ENCODE results near the gene ARAF.

ARAF gene

DNA sequence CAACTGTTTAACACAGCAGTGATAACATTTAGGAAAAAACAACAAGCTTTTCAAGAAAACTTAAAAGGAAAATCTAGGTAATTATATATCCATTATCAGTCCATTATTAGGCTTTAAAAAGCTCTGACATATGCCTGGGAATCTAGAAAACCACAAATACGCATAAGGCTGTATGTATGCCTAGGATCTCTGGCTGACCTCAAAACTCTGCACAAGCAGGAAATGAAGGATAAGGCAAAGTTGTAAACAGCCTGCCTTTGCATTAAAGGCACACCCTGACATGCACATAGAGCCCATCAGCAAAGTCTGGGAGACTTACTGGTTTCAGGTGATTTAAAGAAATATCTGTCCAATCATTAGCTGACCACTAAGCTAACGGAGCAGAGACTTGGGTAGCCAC is 35.3 kb downstream of the ARAF start:
- no peak for TF ChIP-seq FOXP2 (optimal IDR thresholded peaks at IDR 0.05; ENCODE audit: borderline replicate concordance, extremely low read depth, extremely low read length, insufficient read depth)
- TF ChIP-seq POLR2AphosphoS5 (IDR thresholded peaks at IDR 0.05; ENCODE audit: low read depth, low read length), result no peak
- TF ChIP-seq, protein P1, sequence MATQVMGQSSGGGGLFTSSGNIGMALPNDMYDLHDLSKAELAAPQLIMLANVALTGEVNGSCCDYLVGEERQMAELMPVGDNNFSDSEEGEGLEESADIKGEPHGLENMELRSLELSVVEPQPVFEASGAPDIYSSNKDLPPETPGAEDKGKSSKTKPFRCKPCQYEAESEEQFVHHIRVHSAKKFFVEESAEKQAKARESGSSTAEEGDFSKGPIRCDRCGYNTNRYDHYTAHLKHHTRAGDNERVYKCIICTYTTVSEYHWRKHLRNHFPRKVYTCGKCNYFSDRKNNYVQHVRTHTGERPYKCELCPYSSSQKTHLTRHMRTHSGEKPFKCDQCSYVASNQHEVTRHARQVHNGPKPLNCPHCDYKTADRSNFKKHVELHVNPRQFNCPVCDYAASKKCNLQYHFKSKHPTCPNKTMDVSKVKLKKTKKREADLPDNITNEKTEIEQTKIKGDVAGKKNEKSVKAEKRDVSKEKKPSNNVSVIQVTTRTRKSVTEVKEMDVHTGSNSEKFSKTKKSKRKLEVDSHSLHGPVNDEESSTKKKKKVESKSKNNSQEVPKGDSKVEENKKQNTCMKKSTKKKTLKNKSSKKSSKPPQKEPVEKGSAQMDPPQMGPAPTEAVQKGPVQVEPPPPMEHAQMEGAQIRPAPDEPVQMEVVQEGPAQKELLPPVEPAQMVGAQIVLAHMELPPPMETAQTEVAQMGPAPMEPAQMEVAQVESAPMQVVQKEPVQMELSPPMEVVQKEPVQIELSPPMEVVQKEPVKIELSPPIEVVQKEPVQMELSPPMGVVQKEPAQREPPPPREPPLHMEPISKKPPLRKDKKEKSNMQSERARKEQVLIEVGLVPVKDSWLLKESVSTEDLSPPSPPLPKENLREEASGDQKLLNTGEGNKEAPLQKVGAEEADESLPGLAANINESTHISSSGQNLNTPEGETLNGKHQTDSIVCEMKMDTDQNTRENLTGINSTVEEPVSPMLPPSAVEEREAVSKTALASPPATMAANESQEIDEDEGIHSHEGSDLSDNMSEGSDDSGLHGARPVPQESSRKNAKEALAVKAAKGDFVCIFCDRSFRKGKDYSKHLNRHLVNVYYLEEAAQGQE (IDR thresholded peaks at IDR 0.05; ENCODE audit: insufficient read depth in 1 of 2, low read depth in 2 of 2, low read length in 2 of 2), result no peak
- no peak for TF ChIP-seq SIN3A (IDR thresholded peaks at IDR 0.05; ENCODE audit: borderline replicate concordance, insufficient read depth, low read length)
- TF ChIP-seq TAF1 (IDR thresholded peaks at IDR 0.05; ENCODE audit: borderline replicate concordance, insufficient read depth, low read length), result no peak

DNA sequence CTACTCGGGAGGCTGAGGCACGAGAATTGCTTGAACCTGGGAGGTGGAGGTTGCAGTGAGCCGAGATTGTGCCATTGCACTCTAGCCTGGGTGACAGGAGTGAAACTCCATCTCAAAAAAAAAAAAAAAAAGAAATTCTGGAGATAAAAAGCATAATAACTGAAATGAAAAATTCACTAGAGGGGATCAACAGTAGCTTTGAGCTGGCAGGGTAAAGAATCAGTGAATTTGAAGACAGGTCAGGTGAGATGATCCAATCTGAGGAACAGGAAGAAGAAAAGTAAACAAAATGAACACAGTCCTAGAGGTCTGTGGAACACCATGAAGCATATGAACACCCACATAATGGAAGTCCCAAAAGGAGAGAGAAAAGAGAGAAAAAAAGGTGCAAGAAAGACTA is 36.2 kb downstream of the ARAF start:
- no peak for TF ChIP-seq TAF1 (IDR thresholded peaks at IDR 0.05; ENCODE audit: borderline replicate concordance, insufficient read depth, low read length)
- TF ChIP-seq, protein P1 (IDR thresholded peaks at IDR 0.05; ENCODE audit: insufficient read depth in 1 of 2, low read depth in 2 of 2, low read length in 2 of 2), result no peak

DNA sequence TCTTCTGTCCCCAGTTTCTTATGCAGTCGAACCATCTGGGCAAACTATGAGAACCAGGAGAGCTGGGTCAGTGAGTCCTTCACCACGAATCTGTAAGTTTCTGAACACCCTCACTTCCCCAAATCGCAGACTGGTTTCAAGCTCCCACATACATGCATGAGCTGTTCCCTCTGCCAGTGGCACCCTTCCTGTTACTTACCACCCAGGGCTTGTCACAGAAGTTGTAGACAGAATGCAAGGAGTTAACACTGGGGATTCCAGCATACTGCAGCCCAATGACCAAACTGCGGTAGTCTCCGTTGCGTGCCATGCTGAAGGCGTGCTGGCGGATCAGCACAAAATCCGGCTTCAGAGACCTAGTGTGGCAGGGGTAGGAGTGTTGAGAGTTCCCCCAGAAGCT is 44.0 kb downstream of the ARAF start:
- no peak for TF ChIP-seq SIN3A (IDR thresholded peaks at IDR 0.05; ENCODE audit: borderline replicate concordance, insufficient read depth, low read length)
- TF ChIP-seq, protein P1 (IDR thresholded peaks at IDR 0.05; ENCODE audit: insufficient read depth in 1 of 2, low read depth in 2 of 2, low read length in 2 of 2), result no peak
- TF ChIP-seq TAF1 (IDR thresholded peaks at IDR 0.05; ENCODE audit: borderline replicate concordance, insufficient read depth, low read length), result no peak
- TF ChIP-seq POLR2AphosphoS5 (IDR thresholded peaks at IDR 0.05; ENCODE audit: low read depth, low read length), result no peak
- no peak for TF ChIP-seq FOXP2 (optimal IDR thresholded peaks at IDR 0.05; ENCODE audit: borderline replicate concordance, extremely low read depth, extremely low read length, insufficient read depth)

DNA sequence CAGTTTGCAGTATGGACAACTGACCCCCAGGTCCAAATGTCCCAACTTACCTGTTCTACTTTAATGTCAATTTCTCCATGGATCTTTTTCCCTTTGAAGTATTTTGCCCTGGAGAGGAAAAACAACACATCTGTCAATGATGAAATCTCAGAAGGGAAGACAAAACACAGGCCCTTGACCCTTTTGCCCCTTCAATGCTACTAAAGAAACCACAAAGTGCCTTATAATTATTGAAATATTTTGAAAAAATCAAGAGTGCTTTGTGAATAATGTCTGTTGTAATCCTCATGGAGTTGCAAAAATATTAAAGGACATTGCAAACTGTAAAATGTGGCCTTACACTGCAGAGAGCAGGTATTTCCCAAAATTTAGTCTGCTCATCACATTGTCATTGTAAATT is 46.1 kb downstream of the ARAF start:
- TF ChIP-seq SIN3A (IDR thresholded peaks at IDR 0.05; ENCODE audit: borderline replicate concordance, insufficient read depth, low read length), result no peak
- no peak for TF ChIP-seq TAF1 (IDR thresholded peaks at IDR 0.05; ENCODE audit: borderline replicate concordance, insufficient read depth, low read length)
- TF ChIP-seq FOXP2 (optimal IDR thresholded peaks at IDR 0.05; ENCODE audit: borderline replicate concordance, extremely low read depth, extremely low read length, insufficient read depth), result no peak
- TF ChIP-seq, protein P1 (IDR thresholded peaks at IDR 0.05; ENCODE audit: insufficient read depth in 1 of 2, low read depth in 2 of 2, low read length in 2 of 2), result no peak
- no peak for TF ChIP-seq POLR2AphosphoS5 (IDR thresholded peaks at IDR 0.05; ENCODE audit: low read depth, low read length)

DNA sequence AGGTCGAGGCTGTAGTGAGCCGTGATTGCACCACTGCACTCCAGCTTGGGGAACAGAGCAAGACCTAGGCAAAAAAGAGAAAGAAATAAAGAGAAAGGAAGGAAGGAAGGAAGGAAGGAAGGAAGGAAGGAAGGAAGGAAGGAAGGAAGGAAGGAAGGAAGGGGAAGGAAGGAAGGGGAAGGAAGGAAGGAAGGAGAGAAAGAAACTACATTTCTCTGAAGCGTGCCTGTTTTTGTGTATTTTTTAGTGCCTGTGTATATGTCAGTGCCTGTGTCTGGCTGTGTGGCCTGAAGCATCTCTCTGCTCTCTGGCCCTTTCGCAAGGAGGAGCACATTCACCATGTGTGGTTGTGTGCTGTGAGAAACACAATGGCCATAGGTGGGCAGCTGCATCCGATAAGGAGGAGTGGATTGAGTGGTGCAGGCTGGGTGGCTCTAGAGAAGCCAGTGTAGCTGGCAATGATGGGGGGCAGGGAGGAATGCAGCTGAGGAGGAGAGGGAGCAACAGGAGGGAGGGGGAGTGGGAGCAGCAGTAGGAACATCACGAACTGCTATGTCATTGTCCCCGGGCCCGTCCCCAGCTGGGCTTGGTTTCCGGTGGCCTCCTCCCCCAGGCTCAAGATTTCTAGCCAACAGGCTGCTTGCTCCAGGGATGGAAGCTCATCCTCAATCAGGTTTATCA is 47.3 kb downstream of the ARAF start:
- TF ChIP-seq SIN3A (IDR thresholded peaks at IDR 0.05; ENCODE audit: borderline replicate concordance, insufficient read depth, low read length), result no peak
- TF ChIP-seq, protein P1 (IDR thresholded peaks at IDR 0.05; ENCODE audit: insufficient read depth in 1 of 2, low read depth in 2 of 2, low read length in 2 of 2), result no peak
- TF ChIP-seq POLR2AphosphoS5 (IDR thresholded peaks at IDR 0.05; ENCODE audit: low read depth, low read length), result no peak
